Right lobe of liver (tissue), 4 donors: ENCODE measurements around the gene RABEP1.

ENCODE experiments used
- POLR2A ChIP-seq: fragments of 450-650 bp; IDR thresholded peaks from one replicate; pipeline ENCODE4 v1.6.1; 2017; ENCODE audit warnings: antibody characterized with exemption, mild to moderate bottlenecking
- TF ChIP-seq, protein P1 (sequence below), 4 donors: fragments of 200-600 bp in 3 of 4; fragments of 450-650 bp in 1 of 4; IDR thresholded peaks; one replicate each; pipeline versions ENCODE4 v1.5.1 to v1.8.0; 2016 to 2022; ENCODE audit warnings: antibody characterized with exemption in 4 of 4, mild to moderate bottlenecking in 2 of 4
- donor health status: DM: no; HTN: no; CAD: no.
- donor health status: DM: no; HTN: no; CAD: no.
- donor health status: DM: no; HTN: yes; CAD: no.

DNA sequence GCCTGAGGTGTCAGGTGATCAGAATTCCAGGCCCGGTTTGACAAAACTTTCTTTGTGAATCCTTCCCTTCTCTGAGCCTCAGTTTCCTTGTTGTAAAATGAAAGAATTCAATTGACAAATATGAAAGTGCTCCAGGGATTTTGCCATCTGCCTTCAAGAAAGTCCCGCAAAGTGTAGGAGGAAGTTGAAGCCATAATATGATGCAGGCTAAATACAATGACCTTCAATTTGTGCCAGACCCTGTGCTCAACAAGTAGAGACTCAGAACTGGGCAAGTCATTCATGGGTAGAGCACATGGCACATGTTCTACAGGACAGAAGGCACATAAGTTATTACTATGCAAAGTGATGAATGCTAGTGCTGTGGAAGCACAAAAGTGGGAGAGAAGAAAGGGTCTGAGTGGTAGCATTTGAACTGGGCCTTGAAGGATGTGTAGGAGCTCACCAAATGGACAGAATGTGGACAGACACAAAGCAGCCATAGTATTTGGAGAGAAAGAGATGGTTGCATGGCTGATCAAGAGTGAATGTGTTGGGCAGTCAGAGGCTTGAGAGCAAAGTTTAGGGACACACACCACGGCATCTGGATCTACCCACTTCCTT lies 45.0 kb upstream of the RABEP1 start:
- TF ChIP-seq, protein P1, sequence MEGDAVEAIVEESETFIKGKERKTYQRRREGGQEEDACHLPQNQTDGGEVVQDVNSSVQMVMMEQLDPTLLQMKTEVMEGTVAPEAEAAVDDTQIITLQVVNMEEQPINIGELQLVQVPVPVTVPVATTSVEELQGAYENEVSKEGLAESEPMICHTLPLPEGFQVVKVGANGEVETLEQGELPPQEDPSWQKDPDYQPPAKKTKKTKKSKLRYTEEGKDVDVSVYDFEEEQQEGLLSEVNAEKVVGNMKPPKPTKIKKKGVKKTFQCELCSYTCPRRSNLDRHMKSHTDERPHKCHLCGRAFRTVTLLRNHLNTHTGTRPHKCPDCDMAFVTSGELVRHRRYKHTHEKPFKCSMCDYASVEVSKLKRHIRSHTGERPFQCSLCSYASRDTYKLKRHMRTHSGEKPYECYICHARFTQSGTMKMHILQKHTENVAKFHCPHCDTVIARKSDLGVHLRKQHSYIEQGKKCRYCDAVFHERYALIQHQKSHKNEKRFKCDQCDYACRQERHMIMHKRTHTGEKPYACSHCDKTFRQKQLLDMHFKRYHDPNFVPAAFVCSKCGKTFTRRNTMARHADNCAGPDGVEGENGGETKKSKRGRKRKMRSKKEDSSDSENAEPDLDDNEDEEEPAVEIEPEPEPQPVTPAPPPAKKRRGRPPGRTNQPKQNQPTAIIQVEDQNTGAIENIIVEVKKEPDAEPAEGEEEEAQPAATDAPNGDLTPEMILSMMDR (IDR thresholded peaks at IDR 0.05) = no peak
- TF ChIP-seq POLR2A = no peak
